PC-3 (cell line): Measurements from ENCODE around the gene ITSN1.

Source experiments
- CTCF ChIP-seq: fragments of 300-600 bp; sonication (generic); conservative IDR thresholded peaks from 2 replicates; pipeline ENCODE4 v1.5.1; 2017; ENCODE audit warnings: antibody characterized with exemption, low read depth, mild to moderate bottlenecking, low read length
- EZH2 ChIP-seq: fragments of 300-600 bp; sonication (generic); IDR thresholded peaks from one replicate; pipeline ENCODE4 v1.6.1; 2017; ENCODE audit warnings: antibody characterized with exemption, mild to moderate bottlenecking, low read length; ENCODE audit not compliant: unreplicated experiment

GRCh38 chr21:33685613-33686197 is 43.4 kb downstream of the ITSN1 start:
- no peak for TF ChIP-seq CTCF
- TF ChIP-seq EZH2, result no peak
